H9 (cell line): ENCODE results near the gene UGT3A1. TPM values are rescaled to one million over a fixed set of nuclear protein-coding genes. Genes with fewer than 3 reads are reported as not detected.

Experiments used
- DNase-seq: peaks from one replicate; pipeline ENCODE4 v3.0.0-alpha.2; 2017
- H2AFZ ChIP-seq: one replicate; pipeline ENCODE4 v1.6.1; 2013; ENCODE audit warnings: mild to moderate bottlenecking, low read length, control low read depth, moderate library complexity
- H2AK5ac ChIP-seq: 2 replicates; pipeline ENCODE4 v1.6.1; 2013; ENCODE audit warnings: low read length, control low read depth, mixed read lengths; ENCODE audit not compliant: insufficient read length
- H2BK120ac ChIP-seq: one replicate; pipeline ENCODE4 v1.6.1; 2013; ENCODE audit warnings: low read depth, mild to moderate bottlenecking, low read length, control low read depth, inconsistent platforms; ENCODE audit not compliant: poor library complexity, severe bottlenecking
- H2BK12ac ChIP-seq: 2 replicates; pipeline ENCODE4 v1.6.1; 2013; ENCODE audit warnings: low read length, control low read depth, mixed read lengths, low read depth; ENCODE audit not compliant: insufficient read length
- H2BK15ac ChIP-seq: 2 replicates; pipeline ENCODE4 v1.6.1; 2013; ENCODE audit warnings: low read depth, low read length, control low read depth
- H2BK20ac ChIP-seq: one replicate; pipeline ENCODE4 v1.6.1; 2013; ENCODE audit warnings: low read depth, mild to moderate bottlenecking, low read length, control low read depth, inconsistent platforms; ENCODE audit not compliant: poor library complexity, severe bottlenecking
- H2BK5ac ChIP-seq: 2 replicates; pipeline ENCODE4 v1.6.1; 2013; ENCODE audit warnings: low read length, control low read depth, mixed read lengths; ENCODE audit not compliant: insufficient read length
- H3K14ac ChIP-seq: 2 replicates; pipeline ENCODE4 v1.6.1; 2013; ENCODE audit warnings: low read length, control low read depth; ENCODE audit not compliant: insufficient read depth
- H3K18ac ChIP-seq: 2 replicates; pipeline ENCODE4 v1.6.1; 2013; ENCODE audit warnings: low read depth, mild to moderate bottlenecking, mixed read lengths, low read length, control low read depth; ENCODE audit not compliant: insufficient read length
- H3K23ac ChIP-seq: 2 replicates; pipeline ENCODE4 v1.6.1; 2013; ENCODE audit warnings: low read length, control low read depth, mixed read lengths, low read depth; ENCODE audit not compliant: insufficient read length
- H3K23me2 ChIP-seq: 2 replicates; pipeline ENCODE4 v1.6.1; 2013; ENCODE audit warnings: low read depth, mild to moderate bottlenecking, mixed read lengths, low read length, control low read depth; ENCODE audit not compliant: insufficient read length, poor library complexity, severe bottlenecking
- H3K27ac ChIP-seq: 2 replicates; pipeline ENCODE4 v1.5.1; 2013; ENCODE audit warnings: low read length, control low read depth, mixed read lengths, low read depth; ENCODE audit not compliant: insufficient read length
- H3K27me3 ChIP-seq: 2 replicates; pipeline ENCODE4 v1.6.1; 2013; ENCODE audit warnings: low read length, control low read depth, inconsistent platforms; ENCODE audit not compliant: insufficient read depth
- H3K4ac ChIP-seq: 2 replicates; pipeline ENCODE4 v1.6.1; 2013; ENCODE audit warnings: low read depth, mild to moderate bottlenecking, control low read depth, inconsistent platforms, low read length, moderate library complexity
- H3K4me1 ChIP-seq: 2 replicates; pipeline ENCODE4 v1.6.1; 2013; ENCODE audit warnings: low read length, control low read depth, inconsistent platforms; ENCODE audit not compliant: insufficient read depth
- H3K4me2 ChIP-seq: 2 replicates; pipeline ENCODE4 v1.6.1; 2013; ENCODE audit warnings: low read length, control low read depth, mixed read lengths; ENCODE audit not compliant: insufficient read length, insufficient read depth
- H3K56ac ChIP-seq: 2 replicates; pipeline ENCODE4 v1.6.1; 2013; ENCODE audit warnings: low read depth, mild to moderate bottlenecking, mixed read lengths, low read length, control low read depth; ENCODE audit not compliant: insufficient read length
- H3K79me1 ChIP-seq: 2 replicates; pipeline ENCODE4 v1.6.1; 2013; ENCODE audit warnings: low read depth, mild to moderate bottlenecking, moderate library complexity, low read length, control low read depth, inconsistent platforms; ENCODE audit not compliant: insufficient read depth, poor library complexity, severe bottlenecking
- H3K79me2 ChIP-seq: 2 replicates; pipeline ENCODE4 v1.6.1; 2013; ENCODE audit warnings: low read length, control low read depth, inconsistent platforms; ENCODE audit not compliant: insufficient read depth
- H3K9ac ChIP-seq: 2 replicates; pipeline ENCODE4 v1.6.1; 2013; ENCODE audit warnings: low read length, control low read depth, mixed read lengths; ENCODE audit not compliant: insufficient read length; ENCODE audit errors: extremely low read depth
- H3K9me3 ChIP-seq: one replicate; pipeline ENCODE4 v1.6.1; 2013; ENCODE audit warnings: low read depth, low read length, inconsistent platforms; ENCODE audit not compliant: control insufficient read depth
- H3T11ph ChIP-seq: one replicate; pipeline ENCODE4 v1.6.1; 2013; ENCODE audit warnings: mild to moderate bottlenecking, low read length, control low read depth, inconsistent platforms
- H4K20me1 ChIP-seq: one replicate; pipeline ENCODE4 v1.6.1; 2013; ENCODE audit not compliant: control insufficient read depth, insufficient read length, insufficient read depth
- H4K5ac ChIP-seq: 2 replicates; pipeline ENCODE4 v1.6.1; 2013; ENCODE audit warnings: low read depth, mild to moderate bottlenecking, mixed read lengths, low read length, control low read depth; ENCODE audit not compliant: insufficient read length
- H4K8ac ChIP-seq: replicated peaks from 2 replicates; pipeline ENCODE4 v1.6.1; 2013; ENCODE audit warnings: low read length, control low read depth, mixed read lengths, low read depth; ENCODE audit not compliant: insufficient read length
- H4K91ac ChIP-seq: 2 replicates; pipeline ENCODE4 v1.6.1; 2013; ENCODE audit warnings: low read depth, mild to moderate bottlenecking, moderate library complexity, mixed read lengths, low read length, control low read depth; ENCODE audit not compliant: insufficient read length
- H3K27ac Mint-ChIP-seq, 3 experiments: 2 replicates in 2 of 3; 3 replicates in 1 of 3; pipeline ENCODE4 v1.8.0; 2020 to 2021; ENCODE audit warnings: mixed read lengths in 3 of 3, mild to moderate bottlenecking in 1 of 3, moderate library complexity in 1 of 3
- H3K27me3 Mint-ChIP-seq: 2 replicates; pipeline ENCODE4 v1.8.0; 2021; ENCODE audit warnings: low read depth, mild to moderate bottlenecking, moderate library complexity, mixed read lengths
- H3K36me3 Mint-ChIP-seq, 3 experiments: 2 replicates in 2 of 3; 3 replicates in 1 of 3; pipeline ENCODE4 v1.8.0; 2020 to 2021; ENCODE audit warnings: low read depth in 3 of 3, mixed read lengths in 3 of 3; ENCODE audit not compliant: insufficient read depth in 1 of 3
- H3K4me1 Mint-ChIP-seq, 2 experiments: 2 replicates each; pipeline ENCODE4 v1.8.0; 2020; ENCODE audit warnings: mixed read lengths in 2 of 2
- H3K4me3 Mint-ChIP-seq, 2 experiments: 2 replicates in 1 of 2; 3 replicates in 1 of 2; pipeline ENCODE4 v1.8.0; 2020 to 2021; ENCODE audit warnings: mild to moderate bottlenecking in 2 of 2, mixed read lengths in 2 of 2, moderate library complexity in 1 of 2
- H3K9me3 Mint-ChIP-seq, 2 experiments: 2 replicates in 1 of 2; 3 replicates in 1 of 2; pipeline ENCODE4 v1.8.0; 2020; ENCODE audit warnings: mild to moderate bottlenecking in 2 of 2, mixed read lengths in 2 of 2, moderate library complexity in 1 of 2
- WGBS: extraction: QIAGEN DNeasy Blood & Tissue Kit; methylation state at CpG from one replicate; pipeline ENCODE4 v1.1.7; 2013; ENCODE audit warnings: missing lambda C conversion rate, low lambda C conversion rate, mixed read lengths; ENCODE audit not compliant: insufficient read length; ENCODE audit errors: extremely low coverage; 5-methylcytosine and 5-hydroxymethylcytosine counted together
- total RNA-seq: library from RNA; stranded (reverse); gene quantifications from 2 replicates; pipeline ENCODE4 v1.2.1, GENCODE V29; 2021
- TF ChIP-seq, protein P1 (sequence below): fragments of 200-600 bp; sonication (generic); conservative IDR thresholded peaks from 3 replicates; pipeline ENCODE4 v1.8.0; 2021; ENCODE audit warnings: antibody characterized with exemption, mild to moderate bottlenecking

UGT3A1 gene
- total RNA-seq, 1 experiment from 2014 or later = 1.8 TPM

GRCh38 chr5:35990520-35990919 is 670 bp downstream of the UGT3A1 start:
- no peak overlapping the region for H4K91ac ChIP-seq
- no peaks in the 10 kb centered on the region for H4K20me1 ChIP-seq
- Mint-ChIP-seq H3K27ac (peak overlapping the region in 1 of 3 experiments; percentile 75; a peak in 1 of 7 replicates), H3K4me1 (peaks cover 14 to 20% of the 10 kb centered on the region in 2 experiments), H3K27me3 (peaks cover 46% of the 10 kb centered on the region), H3K9me3 (no peaks in the 10 kb centered on the region), H3K36me3 (no peaks in the 10 kb centered on the region), H3K4me3 (peak overlapping the region; percentile 72 to 86)
- peaks cover 4% of the 10 kb centered on the region for H3K23me2 ChIP-seq
- no peak overlapping the region for H2BK15ac ChIP-seq
- H3K4me2 ChIP-seq = peak overlapping the region; percentile 37
- no CpG with 5 or more reads among the region's 12 CpGs for WGBS
- H3T11ph ChIP-seq = no peak overlapping the region
- no peak overlapping the region for H3K18ac ChIP-seq
- no peak overlapping the region for H3K27ac ChIP-seq
- no peak overlapping the region for H2BK120ac ChIP-seq
- no peaks in the 10 kb centered on the region for H3K9me3 ChIP-seq
- no peak overlapping the region for H2AK5ac ChIP-seq
- no peak overlapping the region for H4K8ac ChIP-seq
- peak; percentile 41 for DNase-seq
- no peak overlapping the region for H3K9ac ChIP-seq
- no peaks in the 10 kb centered on the region for H3K4me1 ChIP-seq
- H2AFZ ChIP-seq = no peak overlapping the region
- no peak overlapping the region for H2BK20ac ChIP-seq
- H3K27me3 ChIP-seq = peaks cover 3% of the 10 kb centered on the region; the same call in 1 of the 2 replicates
- H4K5ac ChIP-seq = no peak overlapping the region
- H3K23ac ChIP-seq = no peak overlapping the region
- H2BK5ac ChIP-seq = no peak overlapping the region
- no peak overlapping the region for H3K4ac ChIP-seq
- no peaks in the 10 kb centered on the region for H3K79me1 ChIP-seq
- TF ChIP-seq, protein P1, sequence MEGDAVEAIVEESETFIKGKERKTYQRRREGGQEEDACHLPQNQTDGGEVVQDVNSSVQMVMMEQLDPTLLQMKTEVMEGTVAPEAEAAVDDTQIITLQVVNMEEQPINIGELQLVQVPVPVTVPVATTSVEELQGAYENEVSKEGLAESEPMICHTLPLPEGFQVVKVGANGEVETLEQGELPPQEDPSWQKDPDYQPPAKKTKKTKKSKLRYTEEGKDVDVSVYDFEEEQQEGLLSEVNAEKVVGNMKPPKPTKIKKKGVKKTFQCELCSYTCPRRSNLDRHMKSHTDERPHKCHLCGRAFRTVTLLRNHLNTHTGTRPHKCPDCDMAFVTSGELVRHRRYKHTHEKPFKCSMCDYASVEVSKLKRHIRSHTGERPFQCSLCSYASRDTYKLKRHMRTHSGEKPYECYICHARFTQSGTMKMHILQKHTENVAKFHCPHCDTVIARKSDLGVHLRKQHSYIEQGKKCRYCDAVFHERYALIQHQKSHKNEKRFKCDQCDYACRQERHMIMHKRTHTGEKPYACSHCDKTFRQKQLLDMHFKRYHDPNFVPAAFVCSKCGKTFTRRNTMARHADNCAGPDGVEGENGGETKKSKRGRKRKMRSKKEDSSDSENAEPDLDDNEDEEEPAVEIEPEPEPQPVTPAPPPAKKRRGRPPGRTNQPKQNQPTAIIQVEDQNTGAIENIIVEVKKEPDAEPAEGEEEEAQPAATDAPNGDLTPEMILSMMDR = no peak
- no peak overlapping the region for H3K56ac ChIP-seq
- H3K79me2 ChIP-seq = no peaks in the 10 kb centered on the region
- H2BK12ac ChIP-seq = no peak overlapping the region
- no peak overlapping the region for H3K14ac ChIP-seq
